BLaER1 (cell line): ENCODE data around the gene RNASEH2B.
A peak's percentile ranks its signal among the peaks of the same experiment; 100 is the strongest.

Experiments used
- H3K27ac ChIP-seq: shearing (Covaris generic); formaldehyde crosslinking; 2 replicates; pipeline ENCODE4 v1.8.1; 2022
- H3K27me3 ChIP-seq: shearing (Covaris generic); formaldehyde crosslinking; 2 replicates; pipeline ENCODE4 v1.8.1; 2022
- H3K36me3 ChIP-seq: shearing (Covaris generic); formaldehyde crosslinking; 2 replicates; pipeline ENCODE4 v1.8.1; 2022
- H3K4me1 ChIP-seq: shearing (Covaris generic); formaldehyde crosslinking; 2 replicates; pipeline ENCODE4 v1.8.1; 2022
- H3K4me2 ChIP-seq: shearing (Covaris generic); formaldehyde crosslinking; 2 replicates; pipeline ENCODE4 v1.8.1; 2022
- H3K4me3 ChIP-seq: shearing (Covaris generic); formaldehyde crosslinking; 2 replicates; pipeline ENCODE4 v1.8.1; 2022
- H3K9ac ChIP-seq: shearing (Covaris generic); formaldehyde crosslinking; 2 replicates; pipeline ENCODE4 v1.8.1; 2022
- H3K9me3 ChIP-seq: shearing (Covaris generic); formaldehyde crosslinking; 2 replicates; pipeline ENCODE4 v1.8.1; 2022
- H4K20me1 ChIP-seq: shearing (Covaris generic); formaldehyde crosslinking; 2 replicates; pipeline ENCODE4 v1.8.1; 2022
- Cebpa-rat ChIP-seq: shearing (Covaris generic); IDR thresholded peaks from 2 replicates; pipeline ENCODE4 v1.8.1; 2022

Gene RNASEH2B

DNA sequence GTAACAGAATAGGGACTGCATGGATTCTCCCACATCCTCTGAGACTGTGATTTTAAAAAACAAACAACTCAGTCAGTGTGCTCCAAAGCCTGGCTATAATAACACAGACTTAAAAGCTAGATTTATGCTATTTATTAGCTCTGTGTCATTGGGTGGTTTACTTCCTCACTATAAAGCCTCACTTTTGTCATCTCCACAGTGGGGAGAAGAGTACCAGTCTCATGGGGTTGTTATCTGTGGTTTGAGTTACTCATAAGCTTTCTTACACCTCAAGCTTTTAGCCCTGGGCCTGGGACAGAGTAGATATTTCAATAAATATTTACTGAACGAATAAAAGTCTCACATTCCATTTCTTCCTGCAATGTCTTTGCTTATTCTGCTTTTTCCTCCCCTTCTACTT is 5.3 kb downstream of the RNASEH2B start:
- Histone ChIP-seq H3K4me3 (no peak overlapping the region), H3K9ac (peak overlapping the region; percentile 99; the same call in 1 of the 2 replicates), H4K20me1 (peaks cover 25% of the 10 kb centered on the region; the same call in 1 of the 2 replicates), H3K27me3 (no peaks in the 10 kb centered on the region), H3K36me3 (peaks cover 26% of the 10 kb centered on the region), H3K4me1 (peaks cover 58% of the 10 kb centered on the region), H3K4me2 (peak overlapping the region; percentile 93), H3K27ac (peak overlapping the region; percentile 99), H3K9me3 (peaks cover 23% of the 10 kb centered on the region)
- TF ChIP-seq Cebpa-rat: no peak

DNA sequence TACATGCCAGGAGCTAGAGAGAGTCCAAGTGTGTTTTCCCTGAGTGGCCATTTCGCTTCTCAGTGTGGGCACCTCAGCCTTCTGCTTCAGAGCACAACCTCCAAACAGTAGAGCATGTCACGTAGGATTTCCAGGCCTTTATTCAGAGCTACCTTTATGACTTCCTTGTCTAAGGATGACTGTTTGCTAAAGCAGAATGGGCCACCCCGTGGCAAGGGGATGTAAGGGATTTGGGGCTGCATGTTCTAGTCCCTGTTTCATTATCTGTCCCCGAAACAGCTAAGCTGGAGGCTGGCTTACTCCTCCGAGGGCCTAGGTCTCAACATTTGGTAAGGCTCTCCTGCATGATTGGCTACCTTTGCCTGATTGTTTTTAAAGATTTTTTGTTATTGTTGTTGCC is 6.0 kb downstream of the RNASEH2B start:
- peaks cover 30% of the 10 kb centered on the region for H3K9me3 ChIP-seq
- TF ChIP-seq Cebpa-rat: no peak
- peak overlapping the region; percentile 99 for H3K27ac ChIP-seq
- peaks cover 33% of the 10 kb centered on the region for H3K36me3 ChIP-seq
- H3K27me3 ChIP-seq: no peaks in the 10 kb centered on the region
- H3K4me2 ChIP-seq: peak overlapping the region; percentile 93
- peak overlapping the region; percentile 99; the same call in 1 of the 2 replicates for H3K9ac ChIP-seq
- peaks cover 31% of the 10 kb centered on the region; the same call in 1 of the 2 replicates for H4K20me1 ChIP-seq
- peak overlapping the region; percentile 12; the same call in 1 of the 2 replicates for H3K4me3 ChIP-seq
- H3K4me1 ChIP-seq: peaks cover 58% of the 10 kb centered on the region

DNA sequence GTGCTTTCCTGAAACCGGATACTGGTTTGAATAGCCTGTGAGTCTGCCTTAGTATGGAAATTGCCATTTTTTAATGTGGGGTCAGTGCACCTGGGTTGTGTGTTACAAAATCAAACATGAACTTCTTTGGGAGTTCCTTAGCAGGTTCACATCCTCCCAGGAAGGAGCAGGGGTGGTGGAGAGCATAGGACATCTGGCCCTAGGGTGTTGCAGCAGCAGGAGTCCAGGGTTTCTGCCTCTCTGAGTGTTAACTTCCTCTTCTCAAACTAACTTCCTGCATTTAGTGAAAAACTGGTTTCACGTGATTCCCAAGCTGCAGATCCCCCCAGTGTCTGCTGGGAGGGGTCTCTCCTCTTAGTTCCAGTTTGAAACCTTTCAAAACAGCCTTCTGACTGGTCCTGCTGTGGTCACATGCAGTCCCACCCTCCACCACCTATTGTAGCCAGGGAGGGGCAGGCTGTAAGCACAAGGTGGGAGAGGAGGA is 7.2 kb downstream of the RNASEH2B start:
- Histone ChIP-seq H3K27me3 (no peaks in the 10 kb centered on the region), H3K4me3 (peak overlapping the region; percentile 47), H3K9ac (peak overlapping the region; percentile 59), H3K4me2 (peak overlapping the region; percentile 88), H4K20me1 (peaks cover 31% of the 10 kb centered on the region; the same call in 1 of the 2 replicates), H3K4me1 (peaks cover 58% of the 10 kb centered on the region), H3K9me3 (peaks cover 42% of the 10 kb centered on the region), H3K27ac (peak overlapping the region; percentile 83), H3K36me3 (peaks cover 43% of the 10 kb centered on the region)
- no peak for TF ChIP-seq Cebpa-rat

DNA sequence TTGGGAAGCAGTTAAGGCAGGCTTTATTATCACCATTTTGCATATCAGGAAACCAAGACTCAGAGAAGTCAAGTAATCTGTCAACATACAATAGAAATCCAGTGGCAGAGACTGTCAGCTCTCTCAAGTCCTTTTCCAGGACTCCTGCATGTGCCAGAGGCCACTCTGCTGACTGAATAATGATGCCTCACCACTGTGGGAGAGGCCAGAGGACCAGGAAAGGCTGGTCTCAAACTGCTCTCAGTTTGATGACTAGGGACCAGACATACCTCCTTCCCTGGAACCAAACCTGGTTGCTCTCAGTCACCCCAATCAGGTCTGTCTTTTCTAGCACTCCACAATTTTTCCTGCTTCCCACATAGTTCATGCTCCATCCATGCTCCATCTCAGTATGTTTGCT is 8.0 kb downstream of the RNASEH2B start:
- H4K20me1 ChIP-seq: peaks cover 31% of the 10 kb centered on the region; the same call in 1 of the 2 replicates
- peaks cover 50% of the 10 kb centered on the region for H3K9me3 ChIP-seq
- peak overlapping the region; percentile 83 for H3K27ac ChIP-seq
- no peaks in the 10 kb centered on the region for H3K27me3 ChIP-seq
- H3K9ac ChIP-seq: peak overlapping the region; percentile 59
- H3K36me3 ChIP-seq: peaks cover 52% of the 10 kb centered on the region
- peak overlapping the region; percentile 47 for H3K4me3 ChIP-seq
- peak overlapping the region; percentile 88 for H3K4me2 ChIP-seq
- H3K4me1 ChIP-seq: peaks cover 53% of the 10 kb centered on the region
- TF ChIP-seq Cebpa-rat: no peak

DNA sequence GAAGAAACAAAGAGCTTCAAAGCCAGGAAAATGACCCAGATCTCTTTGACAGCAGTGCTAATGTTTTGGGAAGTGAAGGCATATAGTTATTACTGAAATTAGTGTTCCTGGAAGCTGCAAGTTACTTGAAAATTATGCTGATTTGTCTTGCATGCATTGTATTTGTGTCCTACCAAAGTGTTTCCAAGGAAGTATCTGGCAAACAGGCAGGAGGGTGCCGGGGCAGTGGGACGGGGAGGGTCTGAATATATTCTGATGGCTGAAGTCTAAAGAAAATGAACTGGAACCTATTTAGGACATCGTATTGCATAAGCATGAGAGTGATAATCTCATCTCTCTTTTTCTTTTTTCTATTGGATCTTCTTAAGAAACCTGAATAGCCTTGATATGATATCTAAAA is 9.0 kb downstream of the RNASEH2B start:
- Histone ChIP-seq H3K4me2 (no peak overlapping the region), H3K4me3 (no peak overlapping the region), H3K4me1 (peaks cover 43% of the 10 kb centered on the region), H3K9me3 (peaks cover 60% of the 10 kb centered on the region), H3K27me3 (no peaks in the 10 kb centered on the region), H3K27ac (no peak overlapping the region), H3K36me3 (peaks cover 62% of the 10 kb centered on the region), H4K20me1 (peaks cover 31% of the 10 kb centered on the region; the same call in 1 of the 2 replicates), H3K9ac (no peak overlapping the region)
- no peak for TF ChIP-seq Cebpa-rat

DNA sequence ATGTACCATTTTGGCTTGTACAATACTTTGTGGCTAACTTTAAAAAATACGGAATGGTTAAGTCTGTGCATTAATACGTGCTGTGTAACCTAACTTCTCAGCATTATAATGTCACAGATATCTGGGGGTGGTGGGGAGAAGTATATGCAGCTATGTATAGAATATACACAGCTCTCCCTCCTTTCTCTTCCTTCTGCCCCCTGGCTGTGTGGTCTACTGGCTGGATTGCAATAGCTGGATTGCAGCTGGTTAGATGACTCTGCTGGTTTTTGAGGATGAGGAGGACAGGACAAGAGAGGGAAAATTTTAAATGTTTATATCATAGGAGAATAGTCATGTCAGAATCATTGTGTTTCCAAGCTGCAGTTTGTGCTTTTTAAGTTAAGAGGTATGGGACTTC is 9.7 kb downstream of the RNASEH2B start:
- Histone ChIP-seq H3K4me3 (no peak overlapping the region), H3K27me3 (no peaks in the 10 kb centered on the region), H3K27ac (no peak overlapping the region), H3K36me3 (peaks cover 69% of the 10 kb centered on the region), H3K4me1 (peaks cover 36% of the 10 kb centered on the region), H3K9ac (no peak overlapping the region), H3K4me2 (no peak overlapping the region), H3K9me3 (peaks cover 67% of the 10 kb centered on the region), H4K20me1 (peaks cover 32% of the 10 kb centered on the region; the same call in 1 of the 2 replicates)
- no peak for TF ChIP-seq Cebpa-rat

DNA sequence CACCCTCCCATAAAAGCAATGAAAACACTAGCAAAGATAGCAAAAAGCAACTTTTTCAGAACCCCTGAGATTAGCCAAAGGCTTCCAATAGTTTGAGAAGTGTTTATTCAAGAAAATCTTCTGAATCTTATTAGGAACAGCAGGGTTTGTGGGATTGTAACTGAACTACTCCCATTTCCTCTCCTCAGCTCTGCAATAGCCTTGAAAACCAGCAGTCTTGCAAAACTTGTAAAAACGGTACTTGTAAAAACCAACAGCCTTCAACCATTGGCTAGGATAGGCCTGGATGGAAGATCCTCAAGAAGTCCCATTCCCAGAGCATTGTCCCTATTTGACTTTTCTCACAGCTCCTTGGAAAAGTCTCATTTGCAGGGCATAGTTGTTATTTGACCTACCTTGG is 12.1 kb downstream of the RNASEH2B start:
- Histone ChIP-seq H3K4me3 (peak overlapping the region; percentile 2; the same call in 1 of the 2 replicates), H3K4me1 (peaks cover 12% of the 10 kb centered on the region), H3K9me3 (peaks cover 87% of the 10 kb centered on the region), H3K36me3 (peaks cover 84% of the 10 kb centered on the region), H3K9ac (no peak overlapping the region), H3K27ac (no peak overlapping the region), H3K4me2 (no peak overlapping the region), H3K27me3 (no peaks in the 10 kb centered on the region), H4K20me1 (peaks cover 35% of the 10 kb centered on the region; the same call in 1 of the 2 replicates)
- no peak for TF ChIP-seq Cebpa-rat

DNA sequence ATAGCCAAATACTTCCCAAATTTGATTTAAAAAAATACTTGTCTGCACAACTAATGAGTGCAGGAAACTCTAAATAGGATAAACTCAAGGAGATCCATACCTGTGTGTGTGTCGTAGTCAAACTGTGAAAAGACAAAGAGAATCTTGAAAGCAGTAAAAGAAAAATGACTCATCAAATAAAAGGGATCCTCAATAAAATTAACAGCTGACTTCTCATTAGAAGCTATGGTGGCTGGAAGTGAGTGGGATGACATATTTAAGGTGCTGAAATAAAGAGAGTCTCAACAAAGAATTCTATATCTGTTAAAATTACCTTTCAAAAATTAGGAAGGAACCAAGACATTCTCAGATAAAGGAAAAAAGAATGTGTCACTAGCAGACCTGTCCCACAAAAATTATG is 13.7 kb downstream of the RNASEH2B start:
- Histone ChIP-seq H3K27me3 (no peaks in the 10 kb centered on the region), H3K9ac (no peak overlapping the region), H3K4me3 (no peak overlapping the region), H3K27ac (no peak overlapping the region), H3K4me1 (peaks cover 7% of the 10 kb centered on the region), H3K36me3 (peaks cover 79% of the 10 kb centered on the region), H3K9me3 (peaks cover 80% of the 10 kb centered on the region), H3K4me2 (no peak overlapping the region), H4K20me1 (peaks cover 38% of the 10 kb centered on the region)
- TF ChIP-seq Cebpa-rat: no peak

DNA sequence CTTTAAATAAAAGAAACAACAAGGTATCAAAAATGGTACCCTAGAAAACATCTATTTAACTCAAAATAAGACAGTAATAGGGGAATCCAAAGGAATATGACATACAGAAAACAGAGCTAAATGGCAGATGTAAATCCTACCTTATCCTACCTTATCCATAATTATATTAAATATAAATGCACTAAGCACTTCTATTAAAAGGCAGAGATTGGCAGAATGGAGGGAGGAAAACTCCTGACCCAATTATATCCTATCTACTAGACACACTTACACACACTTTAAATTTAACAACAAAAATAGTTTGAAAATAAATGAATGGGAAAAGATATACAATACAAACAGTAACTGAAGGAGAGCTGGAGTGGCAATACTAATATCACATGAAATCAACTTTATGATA is 14.4 kb downstream of the RNASEH2B start:
- no peaks in the 10 kb centered on the region for H3K27me3 ChIP-seq
- no peak overlapping the region for H3K27ac ChIP-seq
- no peak overlapping the region for H3K4me2 ChIP-seq
- no peak overlapping the region for H3K9ac ChIP-seq
- peaks cover 14% of the 10 kb centered on the region for H3K4me1 ChIP-seq
- H3K4me3 ChIP-seq: no peak overlapping the region
- H3K9me3 ChIP-seq: peaks cover 72% of the 10 kb centered on the region
- peaks cover 80% of the 10 kb centered on the region for H3K36me3 ChIP-seq
- H4K20me1 ChIP-seq: peaks cover 46% of the 10 kb centered on the region
- no peak for TF ChIP-seq Cebpa-rat

DNA sequence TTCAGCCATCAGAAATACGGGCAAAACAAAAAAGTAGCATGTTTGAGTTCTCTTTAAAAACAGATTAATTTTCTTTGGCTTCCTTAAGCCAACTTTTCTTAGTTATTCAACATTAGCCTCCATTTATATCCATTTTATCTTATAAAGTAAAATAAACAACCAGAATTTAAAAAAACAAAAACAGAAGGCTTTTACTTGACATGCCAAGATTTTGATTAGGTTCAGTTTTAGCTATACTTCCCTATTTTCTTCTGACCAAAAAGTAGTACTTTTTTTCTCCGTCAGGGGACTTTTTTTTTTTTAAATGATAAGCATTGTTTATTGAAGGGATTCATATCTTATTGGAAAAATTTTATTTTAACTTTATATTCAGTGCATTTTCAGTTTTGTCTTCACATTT is 18.1 kb downstream of the RNASEH2B start:
- no peak for TF ChIP-seq Cebpa-rat
- peaks cover 36% of the 10 kb centered on the region for H3K9me3 ChIP-seq
- no peaks in the 10 kb centered on the region for H3K27me3 ChIP-seq
- no peak overlapping the region for H3K4me2 ChIP-seq
- peaks cover 16% of the 10 kb centered on the region for H3K4me1 ChIP-seq
- H3K4me3 ChIP-seq: no peak overlapping the region
- H3K36me3 ChIP-seq: peaks cover 81% of the 10 kb centered on the region
- H3K9ac ChIP-seq: no peak overlapping the region
- H4K20me1 ChIP-seq: peaks cover 65% of the 10 kb centered on the region
- no peak overlapping the region for H3K27ac ChIP-seq
